Brain microvascular endothelial cell (primary cell): ENCODE measurements around the gene TMEM72.

Source experiments
- DNase-seq: peaks from one replicate; pipeline ENCODE4 v3.0.0-alpha.2; 2020
- H3K27ac ChIP-seq: fragments of 250-450 bp; sonication (Bioruptor Pico); 2 replicates; pipeline ENCODE4 v1.5.1; 2020; ENCODE audit warnings: mild to moderate bottlenecking, moderate library complexity
- H3K27me3 ChIP-seq: fragments of 250-450 bp; sonication (Bioruptor Pico); replicated peaks from 2 replicates; pipeline ENCODE4 v1.5.1; 2020; ENCODE audit warnings: mild to moderate bottlenecking
- H3K36me3 ChIP-seq: fragments of 250-450 bp; sonication (Bioruptor Pico); replicated peaks from 2 replicates; pipeline ENCODE4 v1.5.1; 2020; ENCODE audit warnings: mild to moderate bottlenecking
- H3K4me3 ChIP-seq: 2 replicates; pipeline ENCODE4 v1.5.1; 2011; ENCODE audit warnings: low read depth, mild to moderate bottlenecking, control low read depth, low read length, moderate library complexity
- CTCF ChIP-seq: IDR thresholded peaks from 2 replicates; pipeline ENCODE4 v1.5.1; 2011; ENCODE audit warnings: low read depth, mild to moderate bottlenecking, moderate library complexity, low read length, control low read depth, inconsistent platforms; ENCODE audit errors: missing control alignments
- in situ Hi-C: cut with HindIII; loops from 2 replicates; pipeline ENCODE4 v1.10.0; 2017; ENCODE audit warnings: low sequenced_read_pairs, low pct_ligation_motif_present

Gene TMEM72

GRCh38 chr10:44978570-44979280 lies 67.6 kb downstream of the TMEM72 start, which contains the start of gene DEPP1:
Gene DEPP1, minus strand, starts transcription at chr10:44978809. Its CDS starts 779 bp downstream, at chr10:44978030.
- H3K27me3 ChIP-seq: no peaks in the 10 kb centered on the region
- in situ Hi-C loops: no loop called here
- peak within 1 kb of the TSS; percentile 40 for H3K4me3 ChIP-seq
- DNase-seq: peak; percentile 78
- H3K36me3 ChIP-seq: no peaks in the 10 kb centered on the region
- peak within 1 kb of the TSS; percentile 32 for H3K27ac ChIP-seq
- peak; percentile 36 for TF ChIP-seq CTCF

- in situ Hi-C loops: no loop called here
- Histone ChIP-seq H3K4me3 (no peak overlapping the region), H3K27me3 (no peaks in the 10 kb centered on the region), H3K27ac (peak overlapping the region; percentile 32), H3K36me3 (no peaks in the 10 kb centered on the region)
- TF ChIP-seq CTCF: no peak
- DNase-seq: no peak
These were observed 68.4 kb downstream of the TMEM72 start for GRCh38 chr10:44979281-44980191.

- DNase-seq: no peak
- H3K27me3 ChIP-seq: no peaks in the 10 kb centered on the region
- in situ Hi-C loops: no loop called here
- peak overlapping the region; percentile 84 for H3K27ac ChIP-seq
- no peak for TF ChIP-seq CTCF
- no peaks in the 10 kb centered on the region for H3K36me3 ChIP-seq
- no peak overlapping the region for H3K4me3 ChIP-seq
These were observed 69.4 kb downstream of the TMEM72 start for GRCh38 chr10:44980309-44981171.

- no peaks in the 10 kb centered on the region for H3K36me3 ChIP-seq
- no peak overlapping the region for H3K4me3 ChIP-seq
- in situ Hi-C loops: no loop called here
- TF ChIP-seq CTCF: no peak
- peak; percentile 87 for DNase-seq
- peak overlapping the region; percentile 84 for H3K27ac ChIP-seq
- H3K27me3 ChIP-seq: no peaks in the 10 kb centered on the region
These were observed 70.3 kb downstream of the TMEM72 start for GRCh38 chr10:44981172-44982113.

- peak; percentile 21 for DNase-seq
- in situ Hi-C loops: no loop called here
- H3K36me3 ChIP-seq: no peaks in the 10 kb centered on the region
- H3K27ac ChIP-seq: peak overlapping the region; percentile 84
- TF ChIP-seq CTCF: no peak
- H3K27me3 ChIP-seq: no peaks in the 10 kb centered on the region
- no peak overlapping the region for H3K4me3 ChIP-seq
These were observed 71.0 kb downstream of the TMEM72 start for GRCh38 chr10:44982114-44982460.
